ENCODE data around the gene ZYX.
"Not testable (repeated sequence)": the region's sequence is repeated elsewhere in the genome, so short reads cannot be mapped to it uniquely, and the experiment has no call there.

ZYX gene

GRCh38 chr7:143384661-143385631 lies 3.8 kb downstream of the ZYX start:
- DNase-seq (ENCODE audit: low read depth, low spot score): no peak

GRCh38 chr7:143385891-143386781 lies 5.0 kb downstream of the ZYX start:
- DNase-seq (ENCODE audit: low read depth, low spot score): no peak

GRCh38 chr7:143387156-143387975 lies 6.2 kb downstream of the ZYX start:
- no peak for DNase-seq (ENCODE audit: low read depth, low spot score)

- no peak for DNase-seq (ENCODE audit: low read depth, low spot score)
Observed at GRCh38 chr7:143388051-143388450, 6.9 kb downstream of the ZYX start.

GRCh38 chr7:143388491-143389101 lies 7.5 kb downstream of the ZYX start:
- no peak for DNase-seq (ENCODE audit: low read depth, low spot score)

- no peak for DNase-seq (ENCODE audit: low read depth, low spot score)
Observed at GRCh38 chr7:143389316-143390103, 8.4 kb downstream of the ZYX start.

- no peak for DNase-seq (ENCODE audit: low read depth, low spot score)
Observed at GRCh38 chr7:143390104-143390772, 9.1 kb downstream of the ZYX start.

GRCh38 chr7:143390773-143391317 lies 9.7 kb downstream of the ZYX start:
- no peak for DNase-seq (ENCODE audit: low read depth, low spot score)

GRCh38 chr7:143391462-143392404 lies 10.6 kb downstream of the ZYX start:
- no peak for DNase-seq (ENCODE audit: low read depth, low spot score)

GRCh38 chr7:143392427-143392826 lies 11.3 kb downstream of the ZYX start:
- not testable (repeated sequence) for DNase-seq (ENCODE audit: low read depth, low spot score)

GRCh38 chr7:143392875-143393266 lies 11.7 kb downstream of the ZYX start:
- no peak for DNase-seq (ENCODE audit: low read depth, low spot score)

- no peak for DNase-seq (ENCODE audit: low read depth, low spot score)
Observed at GRCh38 chr7:143393267-143394041, 12.3 kb downstream of the ZYX start.

- no peak for DNase-seq (ENCODE audit: low read depth, low spot score)
Observed at GRCh38 chr7:143394068-143394467, 12.9 kb downstream of the ZYX start.

- DNase-seq (ENCODE audit: low read depth, low spot score): no peak
Observed at GRCh38 chr7:143394777-143395176, 13.6 kb downstream of the ZYX start.

GRCh38 chr7:143395187-143396149 lies 14.3 kb downstream of the ZYX start:
- DNase-seq (ENCODE audit: low read depth, low spot score): no peak

- DNase-seq (ENCODE audit: low read depth, low spot score): no peak
Observed at GRCh38 chr7:143396182-143396581, 15.0 kb downstream of the ZYX start.

All from iPS DF 19.7 (cell line).